ENCODE results near the gene NUPR2.
"Not testable (repeated sequence)": the region's sequence is repeated elsewhere in the genome, so short reads cannot be mapped to it uniquely, and the experiment has no call there.

DNA sequence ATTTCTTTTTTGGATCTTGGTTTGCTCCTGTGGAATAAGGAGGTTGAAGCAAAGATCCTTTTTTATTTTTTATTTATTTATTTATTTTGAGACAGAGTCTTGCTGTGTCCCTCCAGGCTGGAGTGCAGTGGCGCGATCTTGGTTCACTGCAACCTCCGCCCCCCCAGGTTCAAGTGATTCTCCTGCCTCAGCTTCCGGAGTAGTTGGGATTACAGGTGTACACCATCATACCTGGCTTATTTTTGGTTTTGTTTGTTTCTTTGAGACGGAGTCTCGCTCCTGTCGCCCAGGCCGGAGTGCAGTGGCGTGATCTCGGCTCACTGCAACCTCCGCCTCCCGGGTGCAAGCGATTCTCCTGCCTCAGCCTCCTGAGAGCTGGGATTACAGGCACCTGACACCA lies 49.8 kb downstream of the NUPR2 start:
- not testable (repeated sequence) for TF ChIP-seq SP1 (CRISPR knock-in tag; conservative IDR thresholded peaks at IDR 0.05); TCF7 (CRISPR knock-in tag; IDR thresholded peaks at IDR 0.05; ENCODE audit: low read depth)
- TF ChIP-seq, protein P1, sequence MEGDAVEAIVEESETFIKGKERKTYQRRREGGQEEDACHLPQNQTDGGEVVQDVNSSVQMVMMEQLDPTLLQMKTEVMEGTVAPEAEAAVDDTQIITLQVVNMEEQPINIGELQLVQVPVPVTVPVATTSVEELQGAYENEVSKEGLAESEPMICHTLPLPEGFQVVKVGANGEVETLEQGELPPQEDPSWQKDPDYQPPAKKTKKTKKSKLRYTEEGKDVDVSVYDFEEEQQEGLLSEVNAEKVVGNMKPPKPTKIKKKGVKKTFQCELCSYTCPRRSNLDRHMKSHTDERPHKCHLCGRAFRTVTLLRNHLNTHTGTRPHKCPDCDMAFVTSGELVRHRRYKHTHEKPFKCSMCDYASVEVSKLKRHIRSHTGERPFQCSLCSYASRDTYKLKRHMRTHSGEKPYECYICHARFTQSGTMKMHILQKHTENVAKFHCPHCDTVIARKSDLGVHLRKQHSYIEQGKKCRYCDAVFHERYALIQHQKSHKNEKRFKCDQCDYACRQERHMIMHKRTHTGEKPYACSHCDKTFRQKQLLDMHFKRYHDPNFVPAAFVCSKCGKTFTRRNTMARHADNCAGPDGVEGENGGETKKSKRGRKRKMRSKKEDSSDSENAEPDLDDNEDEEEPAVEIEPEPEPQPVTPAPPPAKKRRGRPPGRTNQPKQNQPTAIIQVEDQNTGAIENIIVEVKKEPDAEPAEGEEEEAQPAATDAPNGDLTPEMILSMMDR (IDR thresholded peaks at IDR 0.05) = not testable (repeated sequence)
- TF ChIP-seq, protein P2, sequence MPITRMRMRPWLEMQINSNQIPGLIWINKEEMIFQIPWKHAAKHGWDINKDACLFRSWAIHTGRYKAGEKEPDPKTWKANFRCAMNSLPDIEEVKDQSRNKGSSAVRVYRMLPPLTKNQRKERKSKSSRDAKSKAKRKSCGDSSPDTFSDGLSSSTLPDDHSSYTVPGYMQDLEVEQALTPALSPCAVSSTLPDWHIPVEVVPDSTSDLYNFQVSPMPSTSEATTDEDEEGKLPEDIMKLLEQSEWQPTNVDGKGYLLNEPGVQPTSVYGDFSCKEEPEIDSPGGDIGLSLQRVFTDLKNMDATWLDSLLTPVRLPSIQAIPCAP (CRISPR knock-in tag; IDR thresholded peaks at IDR 0.05) = not testable (repeated sequence)
- TF ChIP-seq, protein P3, sequence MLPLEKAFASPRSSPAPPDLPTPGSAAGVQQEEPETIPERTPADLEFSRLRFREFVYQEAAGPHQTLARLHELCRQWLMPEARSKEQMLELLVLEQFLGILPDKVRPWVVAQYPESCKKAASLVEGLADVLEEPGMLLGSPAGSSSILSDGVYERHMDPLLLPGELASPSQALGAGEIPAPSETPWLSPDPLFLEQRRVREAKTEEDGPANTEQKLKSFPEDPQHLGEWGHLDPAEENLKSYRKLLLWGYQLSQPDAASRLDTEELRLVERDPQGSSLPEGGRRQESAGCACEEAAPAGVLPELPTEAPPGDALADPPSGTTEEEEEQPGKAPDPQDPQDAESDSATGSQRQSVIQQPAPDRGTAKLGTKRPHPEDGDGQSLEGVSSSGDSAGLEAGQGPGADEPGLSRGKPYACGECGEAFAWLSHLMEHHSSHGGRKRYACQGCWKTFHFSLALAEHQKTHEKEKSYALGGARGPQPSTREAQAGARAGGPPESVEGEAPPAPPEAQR (CRISPR knock-in tag; IDR thresholded peaks at IDR 0.05) = not testable (repeated sequence)
